Transverse colon (tissue), 4 donors: ENCODE data around the gene ZCCHC17. TPM values are rescaled to one million over a fixed set of nuclear protein-coding genes. Genes with fewer than 3 reads are reported as not detected.
"Not testable (repeated sequence)": the region's sequence is repeated elsewhere in the genome, so short reads cannot be mapped to it uniquely, and the experiment has no call there.

ENCODE experiments used
- DNase-seq: peaks from one replicate; pipeline ENCODE4 v3.0.0-alpha.2; 2019
- H3K27ac ChIP-seq, 4 donors: fragments of 200-600 bp; sonication (generic); 2 replicates each; pipeline ENCODE4 v1.5.1; 2016 to 2018; ENCODE audit warnings: inconsistent platforms in 4 of 4
- H3K27me3 ChIP-seq: fragments of 200-600 bp; sonication (generic); 2 replicates; pipeline ENCODE4 v1.5.1; 2017; ENCODE audit warnings: inconsistent platforms
- H3K36me3 ChIP-seq, 4 donors: fragments of 200-600 bp; sonication (generic); 2 replicates each; pipeline ENCODE4 v1.5.1; 2017 to 2019; ENCODE audit warnings: inconsistent platforms in 4 of 4
- H3K4me1 ChIP-seq, 4 donors: fragments of 200-600 bp; sonication (generic); 2 replicates each; pipeline ENCODE4 v1.5.1; 2017 to 2020; ENCODE audit warnings: inconsistent platforms in 4 of 4
- H3K4me3 ChIP-seq, 4 donors: fragments of 200-600 bp; sonication (generic); 1 replicate in 1 of 4; 2 replicates in 3 of 4; pipeline versions ENCODE4 v1.5.1 to v1.6.1; 2017 to 2019; ENCODE audit warnings: inconsistent platforms in 4 of 4
- H3K9me3 ChIP-seq, 2 donors: fragments of 200-600 bp; sonication (generic); 2 replicates each; pipeline ENCODE4 v1.5.1; 2017 to 2019; ENCODE audit warnings: inconsistent platforms in 2 of 2
- CTCF ChIP-seq, 5 experiments: fragments of 200-600 bp in 3 of 5; fragments of 450-650 bp in 2 of 5; sonication (generic) in 3 of 5; IDR thresholded peaks; 1 replicate in 2 of 5; 2 replicates in 3 of 5; pipeline ENCODE4 v1.5.1; 2016 to 2017; ENCODE audit warnings: antibody characterized with exemption in 5 of 5, inconsistent platforms in 3 of 5, mild to moderate bottlenecking in 2 of 5, moderate library complexity in 1 of 5
- EP300 ChIP-seq: sonication (generic); formaldehyde crosslinking; IDR thresholded peaks from one replicate; pipeline ENCODE4 v1.6.1; 2017; ENCODE audit warnings: antibody characterized with exemption, low read depth
- POLR2A ChIP-seq: fragments of 450-650 bp; IDR thresholded peaks from one replicate; pipeline ENCODE4 v1.6.1; 2016; ENCODE audit warnings: antibody characterized with exemption, mild to moderate bottlenecking, moderate library complexity
- POLR2AphosphoS5 ChIP-seq, 3 donors: sonication (generic); formaldehyde crosslinking; IDR thresholded peaks; one replicate each; pipeline ENCODE4 v1.6.1; 2016; ENCODE audit warnings: antibody characterized with exemption in 3 of 3
- WGBS, 2 donors: methylation state at CpG; one replicate each; pipeline ENCODE4 v1.1.5; 2018; ENCODE audit warnings: low coverage in 1 of 2; 5-methylcytosine and 5-hydroxymethylcytosine counted together
- in situ Hi-C, 4 donors: fragments of 200-750 bp; cut with MboI; loops; one replicate each; pipeline versions ENCODE4 v1.15.0 to v1.15.1; 2017; ENCODE audit warnings: low sequenced_read_pairs in 3 of 4, low pct_ligation_motif_present in 1 of 4, low pct_unique_long_range_greater_than_20kb in 1 of 4
- intact Hi-C: fragments of 100-400 bp; cut with DNase I; formaldehyde crosslinking; loops from one replicate; pipeline ENCODE4 v1.15.1; 2023; ENCODE audit warnings: low total_unique reads
- total RNA-seq, 4 donors: library from RNA; depleted of rRNA; stranded (reverse); fragments of >200 nt; gene quantifications; one replicate each; pipeline ENCODE4 v1.1.0, GENCODE V29; 2016

ZCCHC17 gene
- total RNA-seq, 4 donors from 2014 or later: 4.8 to 18.7 (median 13.7) TPM

GRCh38 chr1:31258581-31258980, 38.3 kb upstream of the ZCCHC17 start:
- in situ Hi-C loops: no loop called here
- TF ChIP-seq POLR2A: no peak
- no peak for TF ChIP-seq POLR2AphosphoS5 (IDR thresholded peaks at IDR 0.05)
- no peak for TF ChIP-seq CTCF (IDR thresholded peaks at IDR 0.05)
- no peak for TF ChIP-seq EP300
- no peak for DNase-seq
- Histone ChIP-seq H3K9me3 (no peaks in the 10 kb centered on the region), H3K27me3 (no peaks in the 10 kb centered on the region), H3K27ac (no peak overlapping the region), H3K4me1 (peaks cover 0 to 4% (median 0%) of the 10 kb centered on the region in 4 donors), H3K36me3 (peaks cover 0 to 30% (median 13%) of the 10 kb centered on the region in 4 donors), H3K4me3 (no peak overlapping the region)
- 69% methylated on average over 1 of the region's 1 CpG; no CpG with 5 or more reads in 1 of the 2 donors for WGBS, 2 donors
- intact Hi-C loops: no loop called here

- H3K9me3 ChIP-seq: no peaks in the 10 kb centered on the region
- no peak for DNase-seq
- H3K27me3 ChIP-seq: no peaks in the 10 kb centered on the region
- in situ Hi-C loops: no loop called here
- intact Hi-C loops: no loop called here
- H3K4me3 ChIP-seq: no peak overlapping the region
- 74 to 96% methylated on average over 3 of the region's 3 CpGs for WGBS, 2 donors
- peaks cover 0 to 30% (median 13%) of the 10 kb centered on the region in 4 donors for H3K36me3 ChIP-seq
- H3K27ac ChIP-seq: no peak overlapping the region
- TF ChIP-seq CTCF (IDR thresholded peaks at IDR 0.05) (no peak), EP300 (no peak), POLR2A (no peak), POLR2AphosphoS5 (IDR thresholded peaks at IDR 0.05) (no peak)
- peaks cover 0 to 10% (median 3%) of the 10 kb centered on the region in 4 donors for H3K4me1 ChIP-seq
Measured at GRCh38 chr1:31259746-31260145, 37.1 kb upstream of the ZCCHC17 start.

- TF ChIP-seq POLR2AphosphoS5 (IDR thresholded peaks at IDR 0.05): no peak
- TF ChIP-seq CTCF (IDR thresholded peaks at IDR 0.05): no peak
- TF ChIP-seq POLR2A: no peak
- no peak for TF ChIP-seq EP300
- intact Hi-C loops (no loop called here), in situ Hi-C loops (no loop called here)
- Histone ChIP-seq H3K27me3 (no peaks in the 10 kb centered on the region), H3K9me3 (no peaks in the 10 kb centered on the region), H3K36me3 (peaks cover 0 to 30% (median 15%) of the 10 kb centered on the region in 4 donors), H3K27ac (no peak overlapping the region), H3K4me3 (no peak overlapping the region), H3K4me1 (peaks cover 0 to 10% (median 3%) of the 10 kb centered on the region in 4 donors)
- 100% methylated on average over 3 of the region's 3 CpGs for WGBS, 2 donors
- DNase-seq: no peak
Measured at GRCh38 chr1:31261916-31262315, 34.9 kb upstream of the ZCCHC17 start.

GRCh38 chr1:31262393-31262792, 34.4 kb upstream of the ZCCHC17 start:
- Histone ChIP-seq H3K4me1 (peaks cover 0 to 10% (median 3%) of the 10 kb centered on the region in 4 donors), H3K36me3 (peaks cover 0 to 35% (median 17%) of the 10 kb centered on the region in 4 donors)
- H3K4me3 ChIP-seq, H3K27me3 ChIP-seq, H3K27ac ChIP-seq, in situ Hi-C loops, intact Hi-C loops, DNase-seq, H3K9me3 ChIP-seq: not testable (repeated sequence)
- WGBS, 2 donors: 93 to 94% methylated on average over 3 to 5 of the region's 5 CpGs

GRCh38 chr1:31263408-31263807, 33.4 kb upstream of the ZCCHC17 start:
- TF ChIP-seq CTCF (IDR thresholded peaks at IDR 0.05) (no peak), EP300 (no peak), POLR2AphosphoS5 (IDR thresholded peaks at IDR 0.05) (no peak), POLR2A (no peak)
- in situ Hi-C loops: no loop called here
- Histone ChIP-seq H3K27me3 (no peaks in the 10 kb centered on the region), H3K4me1 (peaks cover 0 to 10% (median 3%) of the 10 kb centered on the region in 4 donors), H3K9me3 (no peaks in the 10 kb centered on the region), H3K36me3 (peaks cover 0 to 43% (median 20%) of the 10 kb centered on the region in 4 donors), H3K4me3 (no peak overlapping the region), H3K27ac (peak overlapping the region in 2 of 4 donors; percentile 22 to 29)
- DNase-seq: no peak
- 25 to 63% methylated on average over 3 of the region's 3 CpGs for WGBS, 2 donors
- intact Hi-C loops: no loop called here
